Adrenal gland (tissue), 12 donors: Measurements from ENCODE around the gene ARHGAP23. TPM values are rescaled to one million over a fixed set of nuclear protein-coding genes. Genes with fewer than 3 reads are reported as not detected.

ENCODE experiments used
- DNase-seq, 7 donors: peaks; one replicate each; pipeline ENCODE4 v3.0.0-alpha.2; 2019 to 2020
- H3K27ac ChIP-seq, 5 donors: fragments of 200-600 bp; sonication (generic) in 4 of 5; 1 replicate in 3 of 5; 2 replicates in 2 of 5; pipeline versions ENCODE4 v1.5.1 to v1.8.0; 2016 to 2020; ENCODE audit warnings: mild to moderate bottlenecking in 1 of 5
- H3K27me3 ChIP-seq: fragments of 200-600 bp; 2 replicates; pipeline ENCODE4 v1.8.0; 2021
- H3K36me3 ChIP-seq, 2 donors: fragments of 200-600 bp; replicated peaks in 1 of 2; 1 replicate in 1 of 2; 2 replicates in 1 of 2; pipeline versions ENCODE4 v1.5.1 to v1.8.0; 2018 to 2022
- H3K4me1 ChIP-seq, 2 donors: fragments of 200-600 bp; replicated peaks in 1 of 2; 1 replicate in 1 of 2; 2 replicates in 1 of 2; pipeline versions ENCODE4 v1.5.1 to v1.8.0; 2018 to 2021
- H3K4me3 ChIP-seq, 4 donors: fragments of 200-600 bp; sonication (generic) in 3 of 4; one replicate each; pipeline ENCODE4 v1.5.1; 2016 to 2018
- H3K9me3 ChIP-seq, 3 donors: fragments of 200-600 bp; sonication (generic) in 1 of 3; replicated peaks in 1 of 3; 1 replicate in 2 of 3; 2 replicates in 1 of 3; pipeline versions ENCODE4 v1.5.1 to v1.8.0; 2016 to 2021
- CTCF ChIP-seq, 6 experiments: fragments of 450-650 bp in 4 of 6; fragments of 200-600 bp in 2 of 6; sonication (generic) in 1 of 6; IDR thresholded peaks; 1 replicate in 5 of 6; 2 replicates in 1 of 6; pipeline versions ENCODE4 v1.5.1 to v1.8.0; 2016 to 2021; ENCODE audit warnings: antibody characterized with exemption in 6 of 6, mild to moderate bottlenecking in 2 of 6, moderate library complexity in 1 of 6
- POLR2A ChIP-seq, 2 donors: fragments of 450-650 bp; IDR thresholded peaks; one replicate each; pipeline ENCODE4 v1.6.1; 2017; ENCODE audit warnings: antibody characterized with exemption in 2 of 2, mild to moderate bottlenecking in 2 of 2, moderate library complexity in 1 of 2
- WGBS, 4 donors: extraction: QIAGEN DNeasy Blood & Tissue Kit in 2 of 4; methylation state at CpG; one replicate each; pipeline versions ENCODE4 v1.1.5 to v1.1.7; 2013 to 2017; 5-methylcytosine and 5-hydroxymethylcytosine counted together
- intact Hi-C, 2 donors: fragments of 100-400 bp; cut with DNase I; formaldehyde crosslinking; loops; one replicate each; pipeline versions ENCODE4 v1.14.1 to v1.15.0; 2022 to 2023
- polyA plus RNA-seq, 3 donors: library from polyadenylated mRNA; stranded (reverse); fragments of 200-250 nt in 2 of 3; fragments of 350-450 nt in 1 of 3; fragmentation: Illumina TruSeq in 1 of 3; extraction: RNeasy Lipid Tissue Mini Kit (QIAGEN cat#74804) in 1 of 3; gene quantifications; one replicate each; pipeline ENCODE4 v1.2.3, GENCODE V29; 2013 to 2014
- total RNA-seq, 9 donors: library from RNA; depleted of rRNA in 4 of 9; stranded (reverse); fragments of >200 nt in 4 of 9; fragments of 120-200 nt in 1 of 9; fragmentation: NEBNext Ultra II Directional in 1 of 9; extraction: Animal tissue kit (Norgen Biotek cat#: 25700) in 1 of 9; gene quantifications; one replicate each; pipeline versions ENCODE4 v1.1.0 to v1.2.4, GENCODE V29; 2013 to 2023
- donor health status: healthy with polysubstance abuse.
- donor health status: Bipolar disorder and iron deficiency.
- donor health status: DM: yes; HTN: yes; CAD: no.
- donor health status: DM: no; HTN: no; CAD: no.
- donor health status: DM: no; HTN: no; CAD: no.
- donor health status: DM: yes; HTN: yes; CAD: no.

Gene ARHGAP23
- total and polyA plus RNA-seq, 12 donors: 4.4 to 71.9 (median 26.4) TPM

- peaks cover 14% of the 10 kb centered on the region for H3K27me3 ChIP-seq
- WGBS, 4 donors: 68 to 80% (median 73%) methylated on average over 8 of the region's 8 CpGs
- intact Hi-C loops: no loop called here
These were observed 107.6 kb downstream of the ARHGAP23 start for GRCh38 chr17:38535886-38536285.

GRCh38 chr17:38536661-38537060 is 108.4 kb downstream of the ARHGAP23 start:
- Histone ChIP-seq H3K9me3 (no peaks in the 10 kb centered on the region), H3K27ac (no peak overlapping the region), H3K4me1 (no peaks in the 10 kb centered on the region), H3K4me3 (no peak overlapping the region), H3K27me3 (peaks cover 14% of the 10 kb centered on the region), H3K36me3 (no peaks in the 10 kb centered on the region)
- no peak for TF ChIP-seq CTCF (IDR thresholded peaks at IDR 0.05)
- no peak for TF ChIP-seq POLR2A (IDR thresholded peaks at IDR 0.05)
- intact Hi-C loops: no loop called here
- 83 to 92% (median 89%) methylated on average over 4 of the region's 4 CpGs for WGBS, 4 donors
- DNase-seq: no peak

More at GRCh38 chr17:38535886-38536285, 107.6 kb downstream of the ARHGAP23 start:
- Histone ChIP-seq H3K4me3 (no peak overlapping the region), H3K27ac (no peak overlapping the region), H3K9me3 (no peaks in the 10 kb centered on the region), H3K4me1 (no peaks in the 10 kb centered on the region), H3K36me3 (no peaks in the 10 kb centered on the region)
- TF ChIP-seq CTCF (IDR thresholded peaks at IDR 0.05) (no peak), POLR2A (IDR thresholded peaks at IDR 0.05) (no peak)
- DNase-seq: no peak

GRCh38 chr17:38538906-38539305 is 110.6 kb downstream of the ARHGAP23 start:
- no peak overlapping the region for H3K4me3 ChIP-seq
- TF ChIP-seq POLR2A (IDR thresholded peaks at IDR 0.05) (no peak), CTCF (IDR thresholded peaks at IDR 0.05) (no peak)
- peaks cover 8% of the 10 kb centered on the region for H3K27me3 ChIP-seq
- H3K36me3 ChIP-seq: no peaks in the 10 kb centered on the region
- DNase-seq: no peak
- H3K27ac ChIP-seq: no peak overlapping the region
- no peaks in the 10 kb centered on the region for H3K4me1 ChIP-seq
- intact Hi-C loops: no loop called here
- WGBS, 4 donors: 89 to 93% (median 91%) methylated on average over 8 to 9 of the region's 9 CpGs
- no peaks in the 10 kb centered on the region for H3K9me3 ChIP-seq

- WGBS, 4 donors: 73 to 79% (median 78%) methylated on average over 8 of the region's 8 CpGs
- intact Hi-C loops: no loop called here
- Histone ChIP-seq H3K27me3 (peaks cover 8% of the 10 kb centered on the region), H3K9me3 (no peaks in the 10 kb centered on the region), H3K36me3 (no peaks in the 10 kb centered on the region), H3K4me3 (no peak overlapping the region), H3K27ac (no peak overlapping the region), H3K4me1 (no peaks in the 10 kb centered on the region)
- TF ChIP-seq POLR2A (IDR thresholded peaks at IDR 0.05) (no peak), CTCF (IDR thresholded peaks at IDR 0.05) (no peak)
- DNase-seq: no peak
These were observed 111.1 kb downstream of the ARHGAP23 start for GRCh38 chr17:38539386-38539785.
